RWPE2 (cell line): Measurements from ENCODE around the gene NAT14.
"Not testable (repeated sequence)": the region's sequence is repeated elsewhere in the genome, so short reads cannot be mapped to it uniquely, and the experiment has no call there.

ENCODE experiments used
- ATAC-seq: fragments of 200-7000 bp; cut with Tn5 transposase; 3 replicates; pipeline ENCODE4 v1.9.1; 2021; ENCODE audit warnings: low read depth
- DNase-seq: peaks from one replicate; pipeline ENCODE4 v3.0.0-alpha.2; 2020; ENCODE audit warnings: low spot score
- H3K27ac ChIP-seq: fragments of 450-650 bp; 2 replicates; pipeline ENCODE4 v1.5.1; 2017; ENCODE audit warnings: mild to moderate bottlenecking; ENCODE audit not compliant: poor library complexity, severe bottlenecking
- H3K27me3 ChIP-seq: fragments of 250-450 bp; sonication (Bioruptor Pico); 2 replicates; pipeline ENCODE4 v1.5.1; 2021; ENCODE audit warnings: mild to moderate bottlenecking, moderate library complexity; ENCODE audit not compliant: insufficient read depth, poor library complexity, severe bottlenecking
- H3K36me3 ChIP-seq: fragments of 250-450 bp; sonication (Bioruptor Pico); 2 replicates; pipeline ENCODE4 v1.5.1; 2020; ENCODE audit warnings: low read depth, mild to moderate bottlenecking, moderate library complexity
- H3K4me1 ChIP-seq: fragments of 250-450 bp; sonication (Bioruptor Pico); 2 replicates; pipeline ENCODE4 v1.5.1; 2021; ENCODE audit warnings: mild to moderate bottlenecking, moderate library complexity; ENCODE audit not compliant: insufficient read depth, poor library complexity, severe bottlenecking
- H3K4me3 ChIP-seq: fragments of 250-450 bp; sonication (Bioruptor Pico); 2 replicates; pipeline ENCODE4 v1.5.1; 2021; ENCODE audit warnings: mild to moderate bottlenecking, moderate library complexity; ENCODE audit not compliant: severe bottlenecking
- H3K9me3 ChIP-seq: fragments of 250-450 bp; sonication (Bioruptor Pico); 2 replicates; pipeline ENCODE4 v1.5.1; 2021; ENCODE audit warnings: mild to moderate bottlenecking, moderate library complexity; ENCODE audit not compliant: severe bottlenecking
- CTCF ChIP-seq: fragments of 450-650 bp; IDR thresholded peaks from one replicate; pipeline ENCODE4 v1.5.1; 2017; ENCODE audit warnings: mild to moderate bottlenecking, moderate library complexity; ENCODE audit not compliant: poor library complexity, severe bottlenecking

NAT14 gene

GRCh38 chr19:55447421-55448174 is 37.4 kb upstream of the NAT14 start:
- Histone ChIP-seq H3K27ac (no peak overlapping the region), H3K27me3 (peaks cover 42% of the 10 kb centered on the region)
- no peak for TF ChIP-seq CTCF

GRCh38 chr19:55448175-55448490 is 36.9 kb upstream of the NAT14 start:
- not testable (repeated sequence) for H3K9me3 ChIP-seq, DNase-seq, H3K4me1 ChIP-seq, H3K36me3 ChIP-seq, ATAC-seq, H3K27ac ChIP-seq, H3K4me3 ChIP-seq
- H3K27me3 ChIP-seq = peaks cover 38% of the 10 kb centered on the region

More at GRCh38 chr19:55447421-55448174, 37.4 kb upstream of the NAT14 start:
- ATAC-seq (peak; percentile 80), DNase-seq (peak; percentile 81)
- no peaks in the 10 kb centered on the region for H3K9me3 ChIP-seq
- H3K36me3 ChIP-seq = no peaks in the 10 kb centered on the region
- peaks cover 4% of the 10 kb centered on the region for H3K4me1 ChIP-seq
- H3K4me3 ChIP-seq = no peak overlapping the region

- DNase-seq (no peak), ATAC-seq (no peak)
- no peaks in the 10 kb centered on the region for H3K36me3 ChIP-seq
- no peaks in the 10 kb centered on the region for H3K9me3 ChIP-seq
- H3K27me3 ChIP-seq = peaks cover 25% of the 10 kb centered on the region
- peaks cover 4% of the 10 kb centered on the region for H3K4me1 ChIP-seq
- no peak for TF ChIP-seq CTCF
- no peak overlapping the region for H3K4me3 ChIP-seq
- H3K27ac ChIP-seq = no peak overlapping the region
These were observed 35.5 kb upstream of the NAT14 start for GRCh38 chr19:55449469-55449868.

- Histone ChIP-seq H3K27ac (no peak overlapping the region), H3K27me3 (peaks cover 18% of the 10 kb centered on the region), H3K9me3 (no peaks in the 10 kb centered on the region), H3K4me1 (peaks cover 3% of the 10 kb centered on the region), H3K36me3 (no peaks in the 10 kb centered on the region), H3K4me3 (no peak overlapping the region)
- DNase-seq = no peak
- no peak for TF ChIP-seq CTCF
- no peak for ATAC-seq
These were observed 33.6 kb upstream of the NAT14 start for GRCh38 chr19:55451163-55451964.

GRCh38 chr19:55451965-55452748 is 32.8 kb upstream of the NAT14 start:
- Histone ChIP-seq H3K9me3 (no peaks in the 10 kb centered on the region), H3K4me1 (no peaks in the 10 kb centered on the region), H3K4me3 (no peak overlapping the region), H3K27ac (no peak overlapping the region), H3K36me3 (no peaks in the 10 kb centered on the region), H3K27me3 (peaks cover 18% of the 10 kb centered on the region)
- DNase-seq (peak; percentile 62), ATAC-seq (no peak)
- no peak for TF ChIP-seq CTCF
